Keratinocyte (primary cell): ENCODE results near the gene USP26.

ENCODE experiments used
- EZH2 ChIP-seq: IDR thresholded peaks from one replicate; pipeline ENCODE4 v1.6.1; 2012; ENCODE audit warnings: inconsistent platforms, mild to moderate bottlenecking, low read length, moderate library complexity
- TF ChIP-seq, protein P1 (sequence below), 3 experiments: IDR thresholded peaks in 1 of 3; conservative IDR thresholded peaks in 1 of 3; optimal IDR thresholded peaks in 1 of 3; 2 replicates in 2 of 3; 3 replicates in 1 of 3; pipeline versions ENCODE3 to v1.5.1; 2011; ENCODE audit warnings: low read length in 3 of 3, mild to moderate bottlenecking in 3 of 3, moderate library complexity in 2 of 3, control low read depth in 1 of 3, inconsistent platforms in 1 of 3; ENCODE audit not compliant: insufficient read depth in 2 of 3; ENCODE audit errors: extremely low read depth in 1 of 3

- TF ChIP-seq, protein P1, sequence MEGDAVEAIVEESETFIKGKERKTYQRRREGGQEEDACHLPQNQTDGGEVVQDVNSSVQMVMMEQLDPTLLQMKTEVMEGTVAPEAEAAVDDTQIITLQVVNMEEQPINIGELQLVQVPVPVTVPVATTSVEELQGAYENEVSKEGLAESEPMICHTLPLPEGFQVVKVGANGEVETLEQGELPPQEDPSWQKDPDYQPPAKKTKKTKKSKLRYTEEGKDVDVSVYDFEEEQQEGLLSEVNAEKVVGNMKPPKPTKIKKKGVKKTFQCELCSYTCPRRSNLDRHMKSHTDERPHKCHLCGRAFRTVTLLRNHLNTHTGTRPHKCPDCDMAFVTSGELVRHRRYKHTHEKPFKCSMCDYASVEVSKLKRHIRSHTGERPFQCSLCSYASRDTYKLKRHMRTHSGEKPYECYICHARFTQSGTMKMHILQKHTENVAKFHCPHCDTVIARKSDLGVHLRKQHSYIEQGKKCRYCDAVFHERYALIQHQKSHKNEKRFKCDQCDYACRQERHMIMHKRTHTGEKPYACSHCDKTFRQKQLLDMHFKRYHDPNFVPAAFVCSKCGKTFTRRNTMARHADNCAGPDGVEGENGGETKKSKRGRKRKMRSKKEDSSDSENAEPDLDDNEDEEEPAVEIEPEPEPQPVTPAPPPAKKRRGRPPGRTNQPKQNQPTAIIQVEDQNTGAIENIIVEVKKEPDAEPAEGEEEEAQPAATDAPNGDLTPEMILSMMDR (optimal IDR thresholded peaks at IDR 0.05 in 1 of 3, IDR thresholded peaks at IDR 0.05 in 1 of 3, conservative IDR thresholded peaks at IDR 0.05 in 1 of 3; ENCODE audit: extremely low read depth in 1 of 3, insufficient read depth in 2 of 3, low read length in 3 of 3), result no peak
- no peak for TF ChIP-seq EZH2
Measured at GRCh38 chrX:133094098-133094731, 2.7 kb downstream of the USP26 start.
